HepG2 (cell line): Measurements from ENCODE around the gene KLHL30. TPM values are rescaled to one million over a fixed set of nuclear protein-coding genes. Genes with fewer than 3 reads are reported as not detected.

Experiments used
- ARID2 ChIP-seq: sonication (generic); formaldehyde crosslinking; IDR thresholded peaks from 2 replicates; pipeline ENCODE4 v1.8.1; 2022; ENCODE audit warnings: mild to moderate bottlenecking, missing genetic modification reagents, borderline replicate concordance
- DR1 ChIP-seq: sonication (generic); formaldehyde crosslinking; IDR thresholded peaks from 2 replicates; pipeline ENCODE4 v1.8.0; 2021; ENCODE audit warnings: mild to moderate bottlenecking, missing genetic modification reagents, inconsistent platforms
- MAFK ChIP-seq, 2 experiments: IDR thresholded peaks in 1 of 2; conservative IDR thresholded peaks in 1 of 2; 2 replicates each; pipeline ENCODE4 v1.6.1; 2011; ENCODE audit warnings: improper control_type of control experiment in 2 of 2, low read length in 2 of 2
- MED13 ChIP-seq: sonication (generic); formaldehyde crosslinking; IDR thresholded peaks from 2 replicates; pipeline ENCODE4 v1.5.0; 2020; ENCODE audit warnings: missing genetic modification reagents
- MIER3 ChIP-seq: IDR thresholded peaks from 2 replicates; pipeline ENCODE4 v1.6.1; 2016; ENCODE audit warnings: missing compliant biosample characterization, borderline replicate concordance
- MTF2 ChIP-seq: sonication (generic); formaldehyde crosslinking; IDR thresholded peaks from 2 replicates; pipeline ENCODE4 v1.5.0; 2020; ENCODE audit warnings: missing genetic modification reagents, borderline replicate concordance
- NBN ChIP-seq: fragments of 450-650 bp; conservative IDR thresholded peaks from 2 replicates; pipeline ENCODE4 v1.6.1; 2017
- NFATC3 ChIP-seq: sonication (generic); formaldehyde crosslinking; IDR thresholded peaks from 2 replicates; pipeline ENCODE4 v1.5.1; 2020; ENCODE audit warnings: mild to moderate bottlenecking, missing genetic modification reagents
- SNAPC2 ChIP-seq: sonication (generic); formaldehyde crosslinking; IDR thresholded peaks from 2 replicates; pipeline ENCODE4 v1.8.1; 2022; ENCODE audit warnings: mild to moderate bottlenecking, missing genetic modification reagents
- YEATS4 ChIP-seq: sonication (generic); formaldehyde crosslinking; IDR thresholded peaks from 2 replicates; pipeline ENCODE4 v1.4.0; 2020; ENCODE audit warnings: missing genetic modification reagents, borderline replicate concordance
- ZKSCAN8 ChIP-seq: IDR thresholded peaks from 2 replicates; pipeline ENCODE4 v1.6.1; 2016; ENCODE audit warnings: borderline replicate concordance, missing genetic modification reagents, missing compliant biosample characterization
- ZNF292 ChIP-seq: sonication (generic); formaldehyde crosslinking; IDR thresholded peaks from 2 replicates; pipeline ENCODE4 v1.8.1; 2022; ENCODE audit warnings: mild to moderate bottlenecking, low read depth, missing genetic modification reagents, borderline replicate concordance
- ZNF33A ChIP-seq: sonication (generic); formaldehyde crosslinking; IDR thresholded peaks from 2 replicates; pipeline ENCODE4 v1.5.1; 2020; ENCODE audit warnings: missing genetic modification reagents, mild to moderate bottlenecking, moderate library complexity, borderline replicate concordance
- ZNF451 ChIP-seq: sonication (generic); formaldehyde crosslinking; IDR thresholded peaks from 2 replicates; pipeline ENCODE4 v1.5.0; 2020; ENCODE audit warnings: mild to moderate bottlenecking, missing genetic modification reagents
- ZNF589 ChIP-seq: sonication (generic); formaldehyde crosslinking; conservative IDR thresholded peaks from 2 replicates; pipeline ENCODE4 v1.8.0; 2022; ENCODE audit warnings: mild to moderate bottlenecking, moderate library complexity, missing genetic modification reagents
- ZNF619 ChIP-seq: sonication (generic); formaldehyde crosslinking; IDR thresholded peaks from 2 replicates; pipeline ENCODE4 v1.4.0; 2020; ENCODE audit warnings: mild to moderate bottlenecking, missing genetic modification reagents
- ZNF780A ChIP-seq: sonication (generic); formaldehyde crosslinking; IDR thresholded peaks from 2 replicates; pipeline ENCODE4 v1.8.0; 2022; ENCODE audit warnings: mild to moderate bottlenecking, missing genetic modification reagents, moderate library complexity
- ZZZ3 ChIP-seq: sonication (generic); formaldehyde crosslinking; IDR thresholded peaks from 2 replicates; pipeline ENCODE4 v1.4.0; 2020; ENCODE audit warnings: missing genetic modification reagents, mild to moderate bottlenecking, borderline replicate concordance
- polyA plus RNA-seq, 8 experiments: library from polyadenylated mRNA; depleted of rRNA in 3 of 8; stranded (reverse) in 7 of 8; unstranded in 1 of 8; fragments of >200 nt; fragmentation: Illumina TruSeq in 4 of 8; extraction: Trizol in 4 of 8; gene quantifications; 2 replicates each; pipeline versions ENCODE4 v1.2.1 to v1.2.3, GENCODE V29; 2011 to 2016; ENCODE audit warnings: low read depth in 4 of 8, missing spikeins in 1 of 8, mixed read lengths in 1 of 8; ENCODE audit not compliant: insufficient read depth in 1 of 8
- total RNA-seq, 5 experiments: library from RNA; depleted of rRNA; stranded (reverse); fragments of >200 nt; fragmentation: Illumina TruSeq; extraction: Trizol; gene quantifications; 2 replicates each; pipeline ENCODE4 v1.2.3, GENCODE V29; 2016; ENCODE audit warnings: low read depth in 1 of 5
- TF ChIP-seq, protein P1 (sequence below): sonication (generic); formaldehyde crosslinking; IDR thresholded peaks from 2 replicates; pipeline ENCODE4 v1.4.0; 2020; ENCODE audit warnings: mild to moderate bottlenecking, missing genetic modification reagents
- TF ChIP-seq, protein P2 (sequence below): IDR thresholded peaks from 2 replicates; pipeline ENCODE4 v1.6.1; 2012; ENCODE audit warnings: inconsistent platforms
- TF ChIP-seq, protein P3 (sequence below): sonication (generic); formaldehyde crosslinking; IDR thresholded peaks from 2 replicates; pipeline ENCODE4 v1.4.0; 2020; ENCODE audit warnings: missing genetic modification reagents; ENCODE audit errors: not compliant biosample characterization

KLHL30 gene
- total and polyA plus RNA-seq, 2 of the 13 experiments (the other 11 are each of a cell fraction or from before 2014, with no cell fraction given): 0.05 TPM; not detected in 1

DNA sequence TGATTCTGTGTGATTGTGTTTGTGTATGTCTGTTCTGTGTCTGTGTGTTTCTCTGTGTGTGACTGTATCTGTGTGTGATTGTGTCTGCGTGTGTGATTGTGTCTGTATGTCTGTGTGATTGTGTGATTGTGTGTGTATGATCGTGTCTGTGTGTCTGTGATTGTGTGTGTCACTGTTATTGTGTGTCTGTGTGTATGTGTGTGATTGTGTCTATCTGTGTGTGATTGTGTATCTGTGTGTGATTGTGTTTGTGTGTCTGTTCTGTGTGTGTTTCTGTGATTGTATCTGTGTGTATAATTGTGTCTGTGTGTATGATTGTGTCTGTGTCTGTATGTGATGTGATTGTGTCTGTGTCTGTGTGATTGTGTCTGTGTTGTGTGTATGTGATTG is 11.7 kb upstream of the KLHL30 start (continued):
- TF ChIP-seq MIER3 (CRISPR knock-in tag): no peak
- TF ChIP-seq MTF2 (CRISPR knock-in tag): peak; percentile 76; the same call in 1 of the 2 replicates
- 0 out of 2 replicates have a peak, but pooled peaks have one; percentile 13 for TF ChIP-seq ZNF619 (CRISPR knock-in tag)
- no peak for TF ChIP-seq ZKSCAN8 (CRISPR knock-in tag)
- TF ChIP-seq ZNF780A: 0 out of 2 replicates have a peak, but pooled peaks have one; percentile 24
- no peak for TF ChIP-seq ZZZ3
- no peak for TF ChIP-seq ZNF292 (CRISPR knock-in tag)
- no peak for TF ChIP-seq ZNF589 (CRISPR knock-in tag)
- no peak for TF ChIP-seq MAFK (conservative IDR thresholded peaks at IDR 0.05 in 1 of 2, IDR thresholded peaks at IDR 0.05 in 1 of 2; ENCODE audit: low read length in 2 of 2)
- TF ChIP-seq MED13: no peak
- no peak for TF ChIP-seq YEATS4
- no peak for TF ChIP-seq ZNF451 (CRISPR knock-in tag)
- TF ChIP-seq SNAPC2 (CRISPR knock-in tag): no peak
- no peak for TF ChIP-seq ZNF33A (CRISPR knock-in tag)
- TF ChIP-seq ARID2 (CRISPR knock-in tag): no peak
- TF ChIP-seq NBN: 0 out of 2 replicates have a peak, but pooled peaks have one; percentile 14
- TF ChIP-seq, protein P1, sequence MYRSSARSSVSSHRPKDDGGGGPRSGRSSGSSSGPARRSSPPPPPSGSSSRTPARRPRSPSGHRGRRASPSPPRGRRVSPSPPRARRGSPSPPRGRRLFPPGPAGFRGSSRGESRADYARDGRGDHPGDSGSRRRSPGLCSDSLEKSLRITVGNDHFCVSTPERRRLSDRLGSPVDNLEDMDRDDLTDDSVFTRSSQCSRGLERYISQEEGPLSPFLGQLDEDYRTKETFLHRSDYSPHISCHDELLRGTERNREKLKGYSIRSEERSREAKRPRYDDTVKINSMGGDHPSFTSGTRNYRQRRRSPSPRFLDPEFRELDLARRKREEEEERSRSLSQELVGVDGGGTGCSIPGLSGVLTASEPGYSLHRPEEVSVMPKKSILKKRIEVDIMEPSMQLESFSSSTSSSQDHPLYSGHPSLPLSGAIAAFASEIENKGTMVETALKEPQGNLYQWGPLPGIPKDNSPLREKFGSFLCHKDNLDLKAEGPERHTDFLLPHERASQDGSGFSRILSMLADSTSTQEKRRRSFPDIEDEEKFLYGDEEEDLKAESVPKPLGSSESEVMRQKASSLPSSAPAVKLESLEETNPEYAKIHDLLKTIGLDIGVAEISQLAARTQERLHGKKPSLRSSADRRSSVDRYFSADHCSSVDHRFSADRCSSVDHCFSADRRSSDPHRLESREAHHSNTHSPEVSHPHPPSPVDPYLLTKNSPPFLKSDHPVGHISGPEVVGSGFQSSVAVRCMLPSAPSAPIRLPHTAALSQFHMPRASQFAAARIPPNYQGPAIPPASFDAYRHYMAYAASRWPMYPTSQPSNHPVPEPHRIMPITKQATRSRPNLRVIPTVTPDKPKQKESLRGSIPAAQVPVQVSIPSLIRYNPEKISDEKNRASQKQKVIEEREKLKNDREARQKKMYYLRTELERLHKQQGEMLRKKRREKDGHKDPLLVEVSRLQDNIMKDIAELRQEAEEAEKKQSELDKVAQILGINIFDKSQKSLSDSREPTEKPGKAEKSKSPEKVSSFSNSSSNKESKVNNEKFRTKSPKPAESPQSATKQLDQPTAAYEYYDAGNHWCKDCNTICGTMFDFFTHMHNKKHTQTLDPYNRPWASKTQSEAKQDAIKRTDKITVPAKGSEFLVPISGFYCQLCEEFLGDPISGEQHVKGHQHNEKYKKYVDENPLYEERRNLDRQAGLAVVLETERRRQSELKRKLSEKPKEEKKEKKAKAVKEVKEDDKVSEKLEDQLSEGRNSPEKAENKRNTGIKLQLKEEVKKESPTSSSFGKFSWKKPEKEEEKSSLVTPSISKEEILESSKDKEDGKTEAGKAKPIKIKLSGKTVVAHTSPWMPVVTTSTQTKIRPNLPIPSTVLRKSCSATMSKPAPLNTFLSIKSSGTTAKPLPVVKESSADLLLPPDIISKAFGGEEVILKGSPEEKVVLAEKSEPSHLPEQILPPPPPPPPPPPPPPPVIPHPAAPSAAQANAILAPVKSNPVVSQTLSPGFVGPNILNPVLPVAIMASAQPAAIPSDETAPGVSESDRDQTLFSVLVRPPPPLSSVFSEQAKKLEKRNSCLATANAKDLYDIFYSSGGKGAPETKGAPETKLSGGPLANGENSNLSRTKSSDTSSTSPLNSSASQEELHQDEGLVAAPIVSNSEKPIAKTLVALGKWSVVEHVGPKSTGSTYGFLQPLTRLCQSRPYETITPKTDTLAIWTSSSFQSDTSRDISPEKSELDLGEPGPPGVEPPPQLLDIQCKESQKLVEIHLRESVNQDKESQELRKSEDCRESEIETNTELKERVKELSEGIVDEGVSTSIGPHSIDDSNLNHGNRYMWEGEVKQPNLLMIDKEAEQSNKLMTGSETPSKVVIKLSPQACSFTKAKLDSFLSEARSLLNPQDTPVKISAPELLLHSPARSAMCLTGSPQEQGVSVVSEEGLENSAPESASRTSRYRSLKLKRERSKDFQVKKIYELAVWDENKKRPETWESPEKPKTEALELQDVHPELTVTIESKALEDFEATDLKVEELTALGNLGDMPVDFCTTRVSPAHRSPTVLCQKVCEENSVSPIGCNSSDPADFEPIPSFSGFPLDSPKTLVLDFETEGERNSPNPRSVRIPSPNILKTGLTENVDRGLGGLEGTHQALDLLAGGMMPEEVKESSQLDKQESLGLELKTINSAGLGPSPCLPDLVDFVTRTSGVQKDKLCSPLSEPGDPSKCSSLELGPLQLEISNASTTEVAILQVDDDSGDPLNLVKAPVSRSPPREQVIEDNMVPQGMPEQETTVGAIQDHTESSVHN (CRISPR knock-in tag): no peak
- no peak for TF ChIP-seq DR1 (CRISPR knock-in tag)
- TF ChIP-seq, protein P2, sequence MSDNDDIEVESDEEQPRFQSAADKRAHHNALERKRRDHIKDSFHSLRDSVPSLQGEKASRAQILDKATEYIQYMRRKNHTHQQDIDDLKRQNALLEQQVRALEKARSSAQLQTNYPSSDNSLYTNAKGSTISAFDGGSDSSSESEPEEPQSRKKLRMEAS: 0 out of 2 replicates have a peak, but pooled peaks have one; percentile 3
- TF ChIP-seq, protein P3, sequence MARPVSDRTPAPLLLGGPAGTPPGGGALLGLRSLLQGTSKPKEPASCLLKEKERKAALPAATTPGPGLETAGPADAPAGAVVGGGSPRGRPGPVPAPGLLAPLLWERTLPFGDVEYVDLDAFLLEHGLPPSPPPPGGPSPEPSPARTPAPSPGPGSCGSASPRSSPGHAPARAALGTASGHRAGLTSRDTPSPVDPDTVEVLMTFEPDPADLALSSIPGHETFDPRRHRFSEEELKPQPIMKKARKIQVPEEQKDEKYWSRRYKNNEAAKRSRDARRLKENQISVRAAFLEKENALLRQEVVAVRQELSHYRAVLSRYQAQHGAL (CRISPR knock-in tag): no peak
- no peak for TF ChIP-seq NFATC3 (CRISPR knock-in tag)
